Limb (tissue), 2 donors: ENCODE data around the gene CGB1.
"Not testable (repeated sequence)": the region's sequence is repeated elsewhere in the genome, so short reads cannot be mapped to it uniquely, and the experiment has no call there.

ENCODE experiments used
- DNase-seq, 2 donors: peaks; one replicate each; pipeline ENCODE4 v3.0.0-alpha.2; 2016; ENCODE audit errors: extremely low spot score in 2 of 2

CGB1 gene

GRCh38 chr19:49022116-49022515 is 14.6 kb downstream of the CGB1 start:
- no peak for DNase-seq

- DNase-seq: no peak
These were observed 15.5 kb downstream of the CGB1 start for GRCh38 chr19:49020931-49021895.

GRCh38 chr19:49020342-49020741 is 16.4 kb downstream of the CGB1 start:
- DNase-seq: no peak

- DNase-seq: peak in 1 of 2 donors; percentile 62
These were observed 17.3 kb downstream of the CGB1 start for GRCh38 chr19:49019242-49019932.

- not testable (repeated sequence) for DNase-seq
These were observed 18.1 kb downstream of the CGB1 start for GRCh38 chr19:49018388-49019241.

GRCh38 chr19:49017666-49018351 is 18.9 kb downstream of the CGB1 start:
- peak; percentile 26 to 70 for DNase-seq

GRCh38 chr19:49017041-49017665 is 19.5 kb downstream of the CGB1 start, which contains the start of gene LHB:
LHB (minus strand) TSS chr19:49017091; CDS start chr19:49017081, 10 bp downstream.
- DNase-seq: no peak

GRCh38 chr19:49016067-49016839 is 20.4 kb downstream of the CGB1 start:
- no peak for DNase-seq

GRCh38 chr19:49014870-49015255 is 21.8 kb downstream of the CGB1 start:
- no peak for DNase-seq

- DNase-seq: no peak
These were observed 22.4 kb downstream of the CGB1 start for GRCh38 chr19:49014123-49014869.

- DNase-seq: no peak
These were observed 25.5 kb downstream of the CGB1 start for GRCh38 chr19:49011194-49011593.

- no peak for DNase-seq
These were observed 26.2 kb downstream of the CGB1 start for GRCh38 chr19:49010453-49010852.

GRCh38 chr19:49009828-49010227 is 26.9 kb downstream of the CGB1 start:
- no peak for DNase-seq

GRCh38 chr19:49006905-49007304 is 29.8 kb downstream of the CGB1 start:
- no peak for DNase-seq

GRCh38 chr19:49004964-49005614 is 31.6 kb downstream of the CGB1 start:
- no peak for DNase-seq

- no peak for DNase-seq
These were observed 32.6 kb downstream of the CGB1 start for GRCh38 chr19:49004133-49004532.

- DNase-seq: peak; percentile 18 to 60
These were observed 37.0 kb downstream of the CGB1 start for GRCh38 chr19:48999481-49000325.
